Germinal center (tissue), 1 donor: ENCODE data around the gene ABCC3.

Experiments used
- DNase-seq: peaks from one replicate; pipeline ENCODE4 v3.0.0; 2012; ENCODE audit warnings: mixed read lengths, low spot score

Gene ABCC3

GRCh38 chr17:50684612-50685333 lies 50.1 kb downstream of the ABCC3 start:
- DNase-seq, result no peak

GRCh38 chr17:50685334-50685665 lies 50.6 kb downstream of the ABCC3 start:
- no peak for DNase-seq

- no peak for DNase-seq
Measured at GRCh38 chr17:50685691-50686493, 51.2 kb downstream of the ABCC3 start.

- DNase-seq, result no peak
Measured at GRCh38 chr17:50686494-50687199, 52.0 kb downstream of the ABCC3 start.

GRCh38 chr17:50687200-50688066 lies 52.8 kb downstream of the ABCC3 start:
- DNase-seq, result no peak

GRCh38 chr17:50688245-50688644 lies 53.6 kb downstream of the ABCC3 start:
- DNase-seq, result no peak

- DNase-seq, result no peak
Measured at GRCh38 chr17:50689251-50689650, 54.6 kb downstream of the ABCC3 start.

- no peak for DNase-seq
Measured at GRCh38 chr17:50689956-50690886, 55.5 kb downstream of the ABCC3 start.

GRCh38 chr17:50690887-50691549 lies 56.3 kb downstream of the ABCC3 start:
- DNase-seq, result no peak

- DNase-seq, result no peak
Measured at GRCh38 chr17:50691550-50692447, 57.1 kb downstream of the ABCC3 start.

- DNase-seq, result no peak
Measured at GRCh38 chr17:50692448-50693035, 57.9 kb downstream of the ABCC3 start.

- DNase-seq, result no peak
Measured at GRCh38 chr17:50693036-50693682, 58.5 kb downstream of the ABCC3 start.

- DNase-seq, result no peak
Measured at GRCh38 chr17:50696365-50696879, 61.7 kb downstream of the ABCC3 start.

GRCh38 chr17:50697062-50697461 lies 62.4 kb downstream of the ABCC3 start:
- DNase-seq, result no peak

- no peak for DNase-seq
Measured at GRCh38 chr17:50697663-50698272, 63.1 kb downstream of the ABCC3 start.

GRCh38 chr17:50699410-50699809 lies 64.7 kb downstream of the ABCC3 start:
- DNase-seq, result no peak

GRCh38 chr17:50703162-50703561 lies 68.5 kb downstream of the ABCC3 start:
- DNase-seq, result no peak
